Stimulated activated CD8-positive, alpha-beta memory T cell treated with anti-CD3 and anti-CD28 coated beads, Interleukin-12 subunit alpha, Interleukin-12 subunit beta, amount 100 ng/mL, for 24 hours (primary cell): ENCODE results near the gene TNRC6C.

Experiments used
- DNase-seq: peaks from one replicate; pipeline ENCODE4 v3.0.0-alpha.2; 2020; ENCODE audit errors: extremely low read depth

The TNRC6C gene

GRCh38 chr17:78125138-78125913, 166.8 kb downstream of the TNRC6C start:
- no peak for DNase-seq

- no peak for DNase-seq
These were observed 167.7 kb downstream of the TNRC6C start for GRCh38 chr17:78125976-78126894.

DNA sequence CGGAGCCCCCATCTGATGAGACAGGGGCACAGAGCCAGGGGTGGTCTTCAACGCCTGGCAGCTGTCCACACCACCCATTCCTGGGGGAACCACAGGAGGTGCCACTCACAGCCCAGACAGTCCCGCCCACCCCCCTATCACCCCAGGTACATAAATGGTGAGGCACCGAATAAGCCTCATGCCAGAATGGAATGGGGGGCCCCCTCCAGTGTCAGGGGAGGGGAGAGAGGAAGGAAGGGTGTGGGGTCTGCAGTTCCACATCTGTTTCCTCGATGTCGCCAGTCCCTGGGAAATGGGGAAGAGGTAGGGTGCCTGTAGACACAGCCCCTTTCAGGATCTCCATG, 168.4 kb downstream of the TNRC6C start:
- no peak for DNase-seq

DNA sequence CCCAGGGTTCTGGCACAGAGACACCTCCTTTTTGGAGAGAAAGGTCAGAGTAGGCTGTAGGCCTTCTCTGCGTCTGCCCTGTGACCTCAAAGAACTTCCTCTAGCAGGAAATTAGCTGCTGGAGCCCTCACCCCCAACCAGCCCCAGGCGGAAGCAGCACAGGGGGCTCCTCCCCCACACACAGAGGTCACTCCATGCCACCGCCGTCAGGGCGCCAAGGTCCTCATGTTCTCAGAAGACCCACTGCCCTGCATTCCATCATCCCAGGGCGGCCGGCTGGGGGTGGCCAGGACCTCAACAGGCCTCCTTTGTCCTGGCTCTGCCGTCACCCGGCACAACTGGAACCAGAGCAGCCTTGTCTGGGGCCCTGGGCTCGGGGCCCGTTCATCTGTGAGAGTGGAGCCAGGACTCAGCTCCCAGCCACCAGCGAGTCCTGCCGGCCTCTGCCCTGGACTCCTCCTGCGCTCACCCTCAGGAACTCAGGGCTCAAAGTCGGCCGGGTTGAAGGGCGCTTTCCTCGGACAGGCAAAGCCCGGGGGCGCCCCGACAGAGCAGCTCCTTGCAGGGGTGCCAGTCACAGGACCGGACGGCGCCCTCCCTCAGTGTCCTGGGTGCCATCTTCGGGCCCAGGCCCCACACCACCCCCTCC, 168.9 kb downstream of the TNRC6C start:
- no peak for DNase-seq

- DNase-seq = no peak
These were observed 169.5 kb downstream of the TNRC6C start for GRCh38 chr17:78127888-78128550.

DNA sequence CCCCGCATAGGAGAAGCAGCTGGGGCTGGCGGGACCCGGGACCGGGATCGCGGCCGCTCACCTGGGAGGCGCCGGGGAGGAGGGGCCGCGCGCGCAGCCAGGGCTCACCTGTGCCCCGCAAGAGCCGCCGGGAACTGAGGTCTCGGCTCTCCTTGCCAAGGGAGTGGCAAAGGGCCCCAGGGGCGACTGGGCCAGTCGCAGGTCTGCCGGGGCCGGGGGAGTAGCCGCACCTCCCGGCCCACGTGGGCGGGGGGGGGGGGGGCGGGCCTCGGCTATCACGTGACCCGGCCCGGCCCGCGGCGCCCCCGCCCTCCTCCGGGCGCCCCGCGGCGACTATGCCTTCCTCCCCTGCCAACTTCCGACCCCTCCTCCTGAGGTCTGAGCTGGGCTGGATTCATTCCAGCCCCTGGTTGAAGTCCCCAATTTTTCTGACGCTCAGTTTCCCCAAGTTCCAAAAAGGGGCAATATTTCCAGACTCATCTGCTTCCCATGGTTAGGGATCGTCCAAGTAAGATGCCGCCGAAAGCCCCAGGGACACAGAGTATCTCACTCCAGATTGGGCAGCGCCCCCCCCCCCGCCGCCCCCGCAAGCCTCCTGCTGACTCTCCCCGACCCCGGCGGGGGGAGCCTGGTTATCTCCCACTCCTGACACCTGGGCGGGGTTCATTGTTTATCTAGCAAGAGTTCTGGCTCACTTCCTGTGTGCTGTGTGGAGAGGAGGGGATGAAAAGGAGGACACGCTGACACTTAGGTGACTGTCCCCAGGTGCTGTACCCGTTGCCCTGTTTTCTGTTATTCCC, 170.2 kb downstream of the TNRC6C start, which contains the start of gene TMC6:
TMC6 (minus strand) TSS at position 205 of the 800 bp plus-strand sequence. CDS start 1,923 bp downstream, outside the sequence.
- no peak for DNase-seq

- no peak for DNase-seq
These were observed 171.0 kb downstream of the TNRC6C start for GRCh38 chr17:78129351-78130089.

GRCh38 chr17:78130090-78130436, 171.6 kb downstream of the TNRC6C start:
- no peak for DNase-seq

DNA sequence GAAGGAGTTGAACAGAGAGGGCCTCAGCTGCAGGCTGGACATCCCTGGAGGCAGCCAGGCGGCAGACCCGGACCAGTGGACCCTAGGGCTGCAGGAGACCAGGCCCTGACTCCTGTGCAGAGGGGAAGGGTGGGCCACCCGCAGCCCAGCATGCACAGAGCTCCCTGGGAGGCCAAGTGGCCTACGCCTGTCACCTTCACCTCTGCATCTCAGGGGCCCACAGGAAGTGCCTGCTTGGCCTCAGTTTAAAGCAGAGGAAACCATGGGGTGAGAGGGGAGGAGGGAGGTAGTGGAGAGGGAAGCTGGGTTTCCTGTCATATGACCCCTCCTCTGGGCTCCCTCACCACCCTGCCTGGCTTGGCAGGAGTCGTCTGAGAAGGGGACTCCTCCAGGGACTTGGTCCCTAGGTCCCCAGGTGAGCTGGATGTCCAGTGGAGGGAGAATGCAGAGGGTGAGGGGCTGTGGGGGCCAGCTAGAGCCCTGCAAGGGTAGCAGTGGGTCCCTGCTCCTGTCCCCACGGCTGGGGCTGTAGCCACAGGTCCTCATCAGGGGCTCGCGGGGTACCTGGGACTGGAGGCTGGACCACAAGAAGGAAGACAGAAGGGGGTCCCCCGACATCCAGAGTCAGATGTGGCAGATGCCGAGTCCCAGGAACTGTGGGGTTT, 172.1 kb downstream of the TNRC6C start, which contains the start of gene TMC8:
TMC8 (plus strand) TSS at position 335 of the 665 bp plus-strand sequence. CDS start 818 bp downstream, outside the sequence.
- no peak for DNase-seq

GRCh38 chr17:78131172-78132083, 172.9 kb downstream of the TNRC6C start:
- DNase-seq = no peak

- no peak for DNase-seq
These were observed 173.7 kb downstream of the TNRC6C start for GRCh38 chr17:78132084-78132676.

DNA sequence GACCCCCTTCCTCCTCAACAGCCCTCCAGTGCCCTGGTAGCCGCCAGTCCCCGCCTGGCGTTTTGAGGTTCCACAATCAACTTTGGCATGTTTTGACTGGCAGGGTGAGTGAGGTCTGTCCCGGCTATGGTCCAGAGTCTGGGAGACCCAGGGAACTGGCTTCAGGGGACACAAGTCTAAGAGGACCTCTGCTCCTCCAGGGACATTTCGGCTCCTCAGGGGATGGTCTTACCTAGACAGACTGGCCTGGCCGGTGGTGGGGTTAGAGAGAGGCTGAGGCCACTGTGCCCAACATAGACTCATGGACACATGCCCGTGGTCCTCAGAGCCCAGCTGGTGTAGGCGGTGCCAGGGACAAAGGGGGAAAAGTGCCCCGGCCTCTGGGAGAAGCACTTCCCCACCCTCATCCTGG, 174.3 kb downstream of the TNRC6C start:
- no peak for DNase-seq

- DNase-seq = no peak
These were observed 174.9 kb downstream of the TNRC6C start for GRCh38 chr17:78133179-78133951.

DNA sequence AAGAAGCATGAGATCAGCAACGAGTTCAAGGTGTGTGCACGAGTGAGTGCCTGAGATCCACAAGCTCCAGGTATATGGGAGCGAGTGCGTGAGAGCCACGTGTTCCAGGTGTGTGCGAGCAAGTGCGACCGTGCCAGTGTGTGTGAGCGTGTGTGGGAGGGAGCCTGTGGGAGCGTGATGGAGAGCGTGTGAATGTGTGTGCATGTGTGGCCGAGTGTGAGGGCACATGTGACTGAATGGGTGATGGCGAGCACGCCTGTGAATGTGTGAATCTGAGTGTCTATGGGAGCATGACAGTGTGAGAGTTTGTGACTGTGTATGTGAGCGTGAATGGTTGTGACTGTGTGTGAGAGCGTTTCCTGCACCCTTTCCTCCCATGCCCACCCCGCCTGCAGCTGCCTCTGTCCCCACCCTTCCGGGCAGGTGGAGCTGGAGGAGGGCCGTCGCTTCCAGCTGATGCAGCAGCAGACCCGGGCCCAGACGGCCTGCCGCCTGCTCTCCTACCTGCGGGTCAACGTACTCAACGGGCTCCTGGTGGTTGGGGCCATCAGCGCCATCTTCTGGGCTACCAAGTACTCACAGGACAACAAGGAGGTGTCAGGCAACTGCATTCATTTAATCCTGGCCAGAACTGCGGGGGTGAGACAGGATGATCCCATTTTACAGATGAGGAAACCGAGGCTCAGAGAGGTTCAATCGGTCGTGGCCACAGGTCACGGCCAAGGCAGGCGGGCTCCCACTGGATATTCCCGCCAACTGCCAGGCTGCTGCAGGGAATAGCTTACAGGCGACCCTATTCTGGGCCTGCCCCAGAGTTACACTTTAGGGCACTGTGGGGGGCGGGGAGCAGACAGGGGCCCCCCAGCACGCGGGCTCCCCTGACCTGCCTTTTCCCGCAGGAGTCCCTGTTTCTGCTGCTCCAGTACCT, 175.7 kb downstream of the TNRC6C start:
- DNase-seq = no peak

- DNase-seq = no peak
These were observed 176.4 kb downstream of the TNRC6C start for GRCh38 chr17:78134899-78135385.
